Mesenchymal stem cell (in vitro differentiated cells and primary cell): ENCODE data around the gene PSORS1C2. TPM values are rescaled to one million over a fixed set of nuclear protein-coding genes. Genes with fewer than 3 reads are reported as not detected.
"Not testable (repeated sequence)": the region's sequence is repeated elsewhere in the genome, so short reads cannot be mapped to it uniquely, and the experiment has no call there.

Experiments used
- DNase-seq: peaks from one replicate; pipeline ENCODE4 v3.0.0-alpha.2; 2013
- H2AFZ ChIP-seq: one replicate; pipeline ENCODE4 v1.6.1; 2013; ENCODE audit warnings: low read depth, mild to moderate bottlenecking, control low read depth, inconsistent platforms, low read length, moderate library complexity
- H2AK5ac ChIP-seq: 2 replicates; pipeline ENCODE4 v1.6.1; 2013; ENCODE audit warnings: low read length, moderate library complexity, mild to moderate bottlenecking, inconsistent platforms; ENCODE audit not compliant: severe bottlenecking
- H2BK120ac ChIP-seq: one replicate; pipeline ENCODE4 v1.6.1; 2013; ENCODE audit warnings: low read depth, mild to moderate bottlenecking, inconsistent platforms, low read length, moderate library complexity
- H2BK12ac ChIP-seq, 2 experiments: one replicate each; pipeline ENCODE4 v1.6.1; 2013; ENCODE audit warnings: inconsistent platforms in 2 of 2, low read length in 2 of 2, mild to moderate bottlenecking in 2 of 2, moderate library complexity in 2 of 2, control low read depth in 1 of 2
- H2BK15ac ChIP-seq: one replicate; pipeline ENCODE4 v1.6.1; 2013; ENCODE audit warnings: mild to moderate bottlenecking, low read depth, inconsistent platforms; ENCODE audit not compliant: poor library complexity, severe bottlenecking
- H2BK5ac ChIP-seq: 2 replicates; pipeline ENCODE4 v1.6.1; 2013; ENCODE audit warnings: low read depth, mild to moderate bottlenecking, low read length, control low read depth, inconsistent platforms; ENCODE audit not compliant: poor library complexity, severe bottlenecking
- H3K14ac ChIP-seq, 2 experiments: one replicate each; pipeline ENCODE4 v1.6.1; 2013; ENCODE audit warnings: inconsistent platforms in 2 of 2, low read length in 2 of 2, control low read depth in 1 of 2, mild to moderate bottlenecking in 1 of 2, moderate library complexity in 1 of 2
- H3K18ac ChIP-seq, 2 experiments: one replicate each; pipeline ENCODE4 v1.6.1; 2013; ENCODE audit warnings: inconsistent platforms in 2 of 2, low read length in 2 of 2, control low read depth in 1 of 2, low read depth in 1 of 2, mild to moderate bottlenecking in 1 of 2
- H3K23ac ChIP-seq, 2 experiments: one replicate each; pipeline ENCODE4 v1.6.1; 2013; ENCODE audit warnings: inconsistent platforms in 2 of 2, low read length in 2 of 2, mild to moderate bottlenecking in 2 of 2, moderate library complexity in 2 of 2, control low read depth in 1 of 2
- H3K27ac ChIP-seq: 2 replicates; pipeline ENCODE4 v1.5.1; 2013; ENCODE audit warnings: mild to moderate bottlenecking, moderate library complexity, low read length, control low read depth, inconsistent platforms; ENCODE audit not compliant: poor library complexity, severe bottlenecking
- H3K27me3 ChIP-seq, 2 experiments: 2 replicates each; pipeline versions ENCODE4 v1.6.1 to v1.7.0; 2013; ENCODE audit warnings: low read length in 2 of 2, mild to moderate bottlenecking in 2 of 2, moderate library complexity in 2 of 2, control low read depth in 1 of 2, inconsistent platforms in 1 of 2; ENCODE audit not compliant: control insufficient read depth in 1 of 2, insufficient read depth in 1 of 2
- H3K36me3 ChIP-seq, 2 experiments: 2 replicates each; pipeline versions ENCODE4 v1.6.1 to v1.7.0; 2013; ENCODE audit warnings: low read length in 2 of 2, control low read depth in 1 of 2, inconsistent platforms in 1 of 2, low read depth in 1 of 2, mild to moderate bottlenecking in 1 of 2; ENCODE audit not compliant: insufficient read depth in 2 of 2, control insufficient read depth in 1 of 2
- H3K4ac ChIP-seq, 2 experiments: one replicate each; pipeline ENCODE4 v1.6.1; 2013; ENCODE audit warnings: inconsistent platforms in 2 of 2, low read length in 2 of 2, mild to moderate bottlenecking in 2 of 2, moderate library complexity in 2 of 2, control low read depth in 1 of 2, low read depth in 1 of 2
- H3K4me1 ChIP-seq: 2 replicates; pipeline ENCODE4 v1.6.1; 2013; ENCODE audit warnings: low read depth, low read length, control low read depth; ENCODE audit not compliant: control insufficient read depth, insufficient read depth
- H3K4me2 ChIP-seq: 2 replicates; pipeline ENCODE4 v1.6.1; 2013; ENCODE audit warnings: low read length, mild to moderate bottlenecking, inconsistent platforms; ENCODE audit not compliant: poor library complexity, severe bottlenecking
- H3K4me3 ChIP-seq, 2 experiments: 2 replicates each; pipeline versions ENCODE4 v1.5.1 to v1.7.0; 2013; ENCODE audit warnings: low read length in 2 of 2, mild to moderate bottlenecking in 2 of 2, control low read depth in 1 of 2, low read depth in 1 of 2; ENCODE audit not compliant: insufficient read depth in 1 of 2
- H3K79me1 ChIP-seq: replicated peaks from 2 replicates; pipeline ENCODE4 v1.6.1; 2013; ENCODE audit warnings: mild to moderate bottlenecking, control low read depth, low read length, inconsistent platforms; ENCODE audit not compliant: poor library complexity, severe bottlenecking
- H3K9ac ChIP-seq: 2 replicates; pipeline ENCODE4 v1.7.0; 2013; ENCODE audit warnings: mild to moderate bottlenecking, low read length, moderate library complexity
- H3K9me3 ChIP-seq: 2 replicates; pipeline ENCODE4 v1.7.0; 2013; ENCODE audit warnings: mild to moderate bottlenecking, low read length; ENCODE audit not compliant: control insufficient read depth
- H4K8ac ChIP-seq: one replicate; pipeline ENCODE4 v1.6.1; 2013; ENCODE audit warnings: inconsistent platforms, mild to moderate bottlenecking, low read length, moderate library complexity
- H4K91ac ChIP-seq: one replicate; pipeline ENCODE4 v1.6.1; 2013; ENCODE audit warnings: mild to moderate bottlenecking, low read length, inconsistent platforms
- WGBS: methylation state at CpG from one replicate; pipeline ENCODE4 v1.1.7; 2013; ENCODE audit warnings: mixed read lengths; 5-methylcytosine and 5-hydroxymethylcytosine counted together
- polyA plus RNA-seq, 2 experiments: library from polyadenylated mRNA; stranded (reverse); fragments of 200-250 nt; gene quantifications; one replicate each; pipeline ENCODE4 v1.2.3, GENCODE V29; 2013

Gene PSORS1C2
- polyA plus RNA-seq (2013, experiment 1 of 2) = not detected
- polyA plus RNA-seq (2013, experiment 2 of 2) = not detected

GRCh38 chr6:31138982-31139381 lies at the start of gene PSORS1C2:
Gene PSORS1C2, minus strand, starts transcription at chr6:31139066. Its CDS starts 40 bp downstream, at chr6:31139026.
- Histone ChIP-seq H3K14ac (no peak within 1 kb of the TSS), H2BK120ac (no peak within 1 kb of the TSS), H2BK12ac (peak within 1 kb of the TSS in 1 of 2 experiments; percentile 5), H3K9me3 (no peaks in the 10 kb centered on the region), H3K4me3 (peak within 1 kb of the TSS in 1 of 2 experiments; percentile 66), H3K18ac (no peak within 1 kb of the TSS), H2AK5ac (peak within 1 kb of the TSS; percentile 49), H3K4me2 (no peak within 1 kb of the TSS), H2BK15ac (peak within 1 kb of the TSS; percentile 36), H3K4me1 (peaks cover 25% of the 10 kb centered on the region), H3K27me3 (peaks cover 0 to 13% of the 10 kb centered on the region in 2 experiments), H3K79me1 (no peaks in the 10 kb centered on the region), H3K4ac (peak within 1 kb of the TSS in 1 of 2 experiments; percentile 13), H2BK5ac (no peak within 1 kb of the TSS), H3K23ac (no peak within 1 kb of the TSS), H4K91ac (no peak within 1 kb of the TSS), H4K8ac (peak within 1 kb of the TSS; percentile 24), H3K9ac (peak within 1 kb of the TSS; percentile 73), H3K27ac (no peak within 1 kb of the TSS), H3K36me3 (peaks cover under 1 to 2% of the 10 kb centered on the region in 2 experiments), H2AFZ (no peak within 1 kb of the TSS)
- WGBS = 96% methylated on average over 4 of the region's 4 CpGs
- DNase-seq = no peak

- DNase-seq = no peak
- no peak overlapping the region for H3K4ac ChIP-seq
- peaks cover 5% of the 10 kb centered on the region for H3K4me1 ChIP-seq
- peaks cover 1% of the 10 kb centered on the region for H3K79me1 ChIP-seq
- no peak overlapping the region for H2BK5ac ChIP-seq
- H3K4me2 ChIP-seq = no peak overlapping the region
- H4K8ac ChIP-seq = no peak overlapping the region
- no peak overlapping the region for H2AFZ ChIP-seq
- H3K4me3 ChIP-seq = no peak overlapping the region
- no peak overlapping the region for H3K27ac ChIP-seq
- no peak overlapping the region for H3K18ac ChIP-seq
- no peak overlapping the region for H3K14ac ChIP-seq
- H3K9ac ChIP-seq = no peak overlapping the region
- H4K91ac ChIP-seq = no peak overlapping the region
- 95% methylated on average over 5 of the region's 5 CpGs for WGBS
- no peak overlapping the region for H3K23ac ChIP-seq
- H3K27me3 ChIP-seq = no peaks in the 10 kb centered on the region
- no peak overlapping the region for H2BK12ac ChIP-seq
- H2BK120ac ChIP-seq = no peak overlapping the region
- no peaks in the 10 kb centered on the region for H3K9me3 ChIP-seq
- H2AK5ac ChIP-seq = no peak overlapping the region
- H2BK15ac ChIP-seq = no peak overlapping the region
- no peaks in the 10 kb centered on the region for H3K36me3 ChIP-seq
Measured at GRCh38 chr6:31187780-31188194, 48.9 kb upstream of the PSORS1C2 start.

DNA sequence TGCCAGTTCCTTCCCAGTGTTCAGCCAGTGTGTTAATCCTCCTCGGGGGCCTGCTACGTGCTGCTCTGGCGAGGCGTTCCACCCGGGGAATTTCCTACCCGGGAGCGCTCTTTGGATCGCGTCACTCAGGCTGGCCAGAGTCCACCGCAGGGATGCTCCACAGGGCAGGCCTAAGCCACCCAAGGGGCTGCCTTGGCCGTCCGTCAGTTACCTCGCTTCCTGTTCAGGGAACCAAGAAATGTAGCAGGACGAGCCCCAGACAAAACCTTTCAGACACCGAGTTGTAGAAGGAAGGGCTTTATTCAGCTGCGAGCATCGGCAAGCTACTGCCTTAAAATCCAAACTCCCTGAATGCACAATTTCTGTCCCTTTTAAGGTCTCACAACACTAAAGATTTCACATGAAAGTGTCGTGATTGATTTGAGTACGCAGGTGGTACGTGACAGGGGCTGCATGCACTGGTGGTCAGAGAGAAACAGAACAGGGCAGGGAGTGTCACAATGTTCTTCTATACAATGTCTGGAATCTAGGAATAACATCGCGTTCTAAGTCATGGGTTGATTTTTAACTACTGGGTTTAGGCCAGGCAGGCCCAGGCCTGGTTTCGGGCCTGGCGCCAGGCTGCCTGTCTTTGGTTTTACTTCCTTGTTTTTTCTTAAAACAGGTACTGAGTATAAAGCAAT lies 47.3 kb upstream of the PSORS1C2 start:
- Histone ChIP-seq H3K4me2 (peak overlapping the region; percentile 65), H2BK15ac (no peak overlapping the region), H2AK5ac (peak overlapping the region; percentile 41), H3K27ac (peak overlapping the region; percentile 99), H3K27me3 (no peaks in the 10 kb centered on the region), H2BK5ac (peak overlapping the region; percentile 90), H3K23ac (no peak overlapping the region), H2AFZ (no peak overlapping the region), H4K91ac (no peak overlapping the region), H2BK120ac (no peak overlapping the region), H3K79me1 (peaks cover 1% of the 10 kb centered on the region), H3K36me3 (peaks cover 0 to 2% of the 10 kb centered on the region in 2 experiments), H3K18ac (no peak overlapping the region), H3K4me1 (peaks cover 6% of the 10 kb centered on the region), H3K14ac (no peak overlapping the region), H3K9ac (peak overlapping the region; percentile 87), H3K4ac (no peak overlapping the region), H4K8ac (no peak overlapping the region), H3K9me3 (no peaks in the 10 kb centered on the region), H3K4me3 (peak overlapping the region; percentile 36 to 69), H2BK12ac (no peak overlapping the region)
- DNase-seq = no peak
- WGBS = 95% methylated on average over 24 of the region's 24 CpGs

DNA sequence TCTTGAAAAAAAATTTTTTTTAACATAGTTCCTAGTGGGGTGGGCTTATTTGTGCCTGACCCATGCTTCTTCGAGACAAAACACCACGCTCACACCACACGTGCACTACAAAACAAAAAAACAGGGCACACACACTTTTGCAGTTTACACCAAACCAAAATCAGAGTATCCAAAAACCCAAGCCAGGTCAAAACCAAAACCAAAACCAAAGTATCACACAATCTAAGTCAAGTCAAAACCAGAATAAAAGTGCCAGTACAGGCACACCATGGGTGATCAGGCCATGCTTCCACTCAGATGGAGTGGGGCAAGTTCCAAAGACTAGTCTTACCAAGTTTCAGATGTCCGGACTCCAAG lies 46.8 kb upstream of the PSORS1C2 start:
- not testable (repeated sequence) for H3K27me3 ChIP-seq, H3K4ac ChIP-seq, H3K4me1 ChIP-seq, H2BK15ac ChIP-seq, H4K91ac ChIP-seq, H2AK5ac ChIP-seq, H3K23ac ChIP-seq, DNase-seq, H4K8ac ChIP-seq, H3K14ac ChIP-seq, H2BK120ac ChIP-seq, H3K36me3 ChIP-seq, H2BK12ac ChIP-seq, H3K79me1 ChIP-seq, H2AFZ ChIP-seq, H3K18ac ChIP-seq, H3K9me3 ChIP-seq
- Histone ChIP-seq H3K4me2 (peak overlapping the region; percentile 65), H3K4me3 (peak overlapping the region; percentile 36 to 69), H3K27ac (peak overlapping the region; percentile 99), H2BK5ac (peak overlapping the region; percentile 90), H3K9ac (peak overlapping the region; percentile 87)
- WGBS = 97% methylated on average over 4 of the region's 4 CpGs
